HG02610 (cell line): ENCODE measurements around the gene TTLL13.

Experiments used
- ATAC-seq: cut with Tn5 transposase; IDR thresholded peaks from one replicate; pipeline ENCODE4 v1.9.1; 2021; ENCODE audit warnings: mild to moderate bottlenecking, moderate library complexity; ENCODE audit not compliant: unreplicated experiment

The TTLL13 gene

GRCh38 chr15:90213818-90214204, 35.5 kb upstream of the TTLL13 start:
- no peak for ATAC-seq

GRCh38 chr15:90214553-90215196, 34.7 kb upstream of the TTLL13 start:
- ATAC-seq = no peak

- ATAC-seq = no peak
Observed at GRCh38 chr15:90217671-90218394, 31.5 kb upstream of the TTLL13 start.

GRCh38 chr15:90219421-90220141, 29.8 kb upstream of the TTLL13 start:
- ATAC-seq = no peak

- no peak for ATAC-seq
Observed at GRCh38 chr15:90221246-90221900, 28.0 kb upstream of the TTLL13 start.

- ATAC-seq = no peak
Observed at GRCh38 chr15:90222547-90222946, 26.8 kb upstream of the TTLL13 start.

- ATAC-seq = no peak
Observed at GRCh38 chr15:90223441-90224165, 25.8 kb upstream of the TTLL13 start.

- ATAC-seq = no peak
Observed at GRCh38 chr15:90225047-90225446, 24.3 kb upstream of the TTLL13 start.

GRCh38 chr15:90225504-90226234, 23.7 kb upstream of the TTLL13 start:
- no peak for ATAC-seq

- no peak for ATAC-seq
Observed at GRCh38 chr15:90227336-90227735, 22.0 kb upstream of the TTLL13 start.

GRCh38 chr15:90227816-90228772, 21.3 kb upstream of the TTLL13 start:
- ATAC-seq = no peak

- no peak for ATAC-seq
Observed at GRCh38 chr15:90228960-90229359, 20.4 kb upstream of the TTLL13 start.

- no peak for ATAC-seq
Observed at GRCh38 chr15:90230071-90230494, 19.3 kb upstream of the TTLL13 start.

- ATAC-seq = no peak
Observed at GRCh38 chr15:90230610-90231009, 18.7 kb upstream of the TTLL13 start.

- no peak for ATAC-seq
Observed at GRCh38 chr15:90231028-90232017, 18.0 kb upstream of the TTLL13 start.

- ATAC-seq = no peak
Observed at GRCh38 chr15:90232196-90232595, 17.2 kb upstream of the TTLL13 start.

GRCh38 chr15:90232941-90233386, 16.4 kb upstream of the TTLL13 start:
- ATAC-seq = no peak
